WERI-Rb-1 (cell line): ENCODE results near the gene SIVA1.

Experiments
- DNase-seq: peaks from one replicate; pipeline ENCODE4 v3.0.0-alpha.2; 2020
- H3K27ac ChIP-seq: fragments of 250-450 bp; sonication (Bioruptor Pico); 2 replicates; pipeline ENCODE4 v1.5.1; 2020; ENCODE audit warnings: mild to moderate bottlenecking, moderate library complexity
- H3K27me3 ChIP-seq: fragments of 250-450 bp; sonication (Bioruptor Pico); 2 replicates; pipeline ENCODE4 v1.5.1; 2021; ENCODE audit warnings: mild to moderate bottlenecking, low read depth, moderate library complexity; ENCODE audit not compliant: insufficient read depth, severe bottlenecking
- H3K36me3 ChIP-seq: fragments of 250-450 bp; sonication (Bioruptor Pico); 2 replicates; pipeline ENCODE4 v1.5.1; 2020; ENCODE audit warnings: mild to moderate bottlenecking, moderate library complexity
- H3K4me3 ChIP-seq: 2 replicates; pipeline ENCODE4 v1.5.1; 2011; ENCODE audit warnings: low read depth, mild to moderate bottlenecking, control low read depth, low read length
- H3K9me3 ChIP-seq: fragments of 250-450 bp; sonication (Bioruptor Pico); 2 replicates; pipeline ENCODE4 v1.5.1; 2021; ENCODE audit warnings: mild to moderate bottlenecking, moderate library complexity; ENCODE audit not compliant: severe bottlenecking
- CTCF ChIP-seq: IDR thresholded peaks from 2 replicates; pipeline ENCODE4 v1.5.1; 2011; ENCODE audit warnings: low read depth, mild to moderate bottlenecking, control low read depth, inconsistent platforms, low read length

Gene SIVA1

GRCh38 chr14:104774453-104775072 is 21.6 kb downstream of the SIVA1 start:
- no peak overlapping the region for H3K4me3 ChIP-seq
- TF ChIP-seq CTCF = no peak
- DNase-seq = no peak
- peaks cover 63% of the 10 kb centered on the region for H3K36me3 ChIP-seq
- no peaks in the 10 kb centered on the region for H3K27me3 ChIP-seq
- H3K9me3 ChIP-seq = peaks cover 8% of the 10 kb centered on the region
- H3K27ac ChIP-seq = no peak overlapping the region

- H3K9me3 ChIP-seq = peaks cover 8% of the 10 kb centered on the region
- peaks cover 59% of the 10 kb centered on the region for H3K36me3 ChIP-seq
- DNase-seq = no peak
- H3K27ac ChIP-seq = no peak overlapping the region
- H3K4me3 ChIP-seq = no peak overlapping the region
- TF ChIP-seq CTCF = no peak
- no peaks in the 10 kb centered on the region for H3K27me3 ChIP-seq
Measured at GRCh38 chr14:104775073-104775489, 22.1 kb downstream of the SIVA1 start.

- H3K4me3 ChIP-seq = no peak overlapping the region
- peaks cover 46% of the 10 kb centered on the region for H3K36me3 ChIP-seq
- H3K27me3 ChIP-seq = no peaks in the 10 kb centered on the region
- no peak for TF ChIP-seq CTCF
- no peak overlapping the region for H3K27ac ChIP-seq
- no peak for DNase-seq
- peaks cover under 1% of the 10 kb centered on the region for H3K9me3 ChIP-seq
Measured at GRCh38 chr14:104776481-104776880, 23.5 kb downstream of the SIVA1 start.

- TF ChIP-seq CTCF = no peak
- H3K27ac ChIP-seq = no peak overlapping the region
- no peaks in the 10 kb centered on the region for H3K9me3 ChIP-seq
- no peak for DNase-seq
- H3K4me3 ChIP-seq = no peak overlapping the region
- peaks cover 39% of the 10 kb centered on the region for H3K36me3 ChIP-seq
- no peaks in the 10 kb centered on the region for H3K27me3 ChIP-seq
Measured at GRCh38 chr14:104776961-104777807, 24.2 kb downstream of the SIVA1 start.

GRCh38 chr14:104777808-104778249 is 24.9 kb downstream of the SIVA1 start:
- Histone ChIP-seq H3K4me3 (no peak overlapping the region), H3K36me3 (peaks cover 33% of the 10 kb centered on the region)
- no peak for DNase-seq

More at GRCh38 chr14:104777808-104778249, 24.9 kb downstream of the SIVA1 start:
- TF ChIP-seq CTCF = no peak
- Histone ChIP-seq H3K9me3 (no peaks in the 10 kb centered on the region), H3K27me3 (no peaks in the 10 kb centered on the region), H3K27ac (no peak overlapping the region)
